HFFc6 (cell line): ENCODE results near the gene MITF. TPM values are rescaled to one million over a fixed set of nuclear protein-coding genes. Genes with fewer than 3 reads are reported as not detected.
A peak's percentile ranks its signal among the peaks of the same experiment; 100 is the strongest.

ENCODE experiments used
- DNase-seq: peaks from one replicate; pipeline ENCODE4 v3.0.0-alpha.2; 2018
- H3K27ac Mint-ChIP-seq: 2 replicates; pipeline ENCODE4 v1.8.0; 2020; ENCODE audit warnings: mild to moderate bottlenecking, mixed read lengths
- H3K27me3 Mint-ChIP-seq: 2 replicates; pipeline ENCODE4 v1.8.0; 2021; ENCODE audit warnings: mild to moderate bottlenecking, moderate library complexity, mixed read lengths; ENCODE audit not compliant: insufficient read depth
- H3K36me3 Mint-ChIP-seq: 2 replicates; pipeline ENCODE4 v1.8.0; 2021; ENCODE audit warnings: low read depth, mixed read lengths
- H3K4me1 Mint-ChIP-seq: 2 replicates; pipeline ENCODE4 v1.8.0; 2020; ENCODE audit warnings: low read depth, mixed read lengths
- H3K4me3 Mint-ChIP-seq: 2 replicates; pipeline ENCODE4 v1.8.0; 2020; ENCODE audit warnings: mild to moderate bottlenecking, moderate library complexity, mixed read lengths
- H3K9me3 Mint-ChIP-seq: 2 replicates; pipeline ENCODE4 v1.8.0; 2020; ENCODE audit warnings: mild to moderate bottlenecking, mixed read lengths
- total RNA-seq, 6 experiments: library from RNA; stranded (reverse); fragmentation: NEBNext Ultra II Directional; extraction: Animal tissue kit (Norgen Biotek cat#: 25700); gene quantifications; 2 replicates in 1 of 6; 3 replicates in 5 of 6; pipeline ENCODE4 v1.2.3, GENCODE V29; 2021
- TF ChIP-seq, protein P1 (sequence below): fragments of 200-600 bp; sonication (generic); IDR thresholded peaks from 2 replicates; pipeline ENCODE4 v1.5.0; 2021; ENCODE audit warnings: antibody characterized with exemption, mild to moderate bottlenecking

MITF gene
- total RNA-seq, 6 experiments from 2014 or later, result 23.3 to 38.2 (median 25.7) TPM

DNA sequence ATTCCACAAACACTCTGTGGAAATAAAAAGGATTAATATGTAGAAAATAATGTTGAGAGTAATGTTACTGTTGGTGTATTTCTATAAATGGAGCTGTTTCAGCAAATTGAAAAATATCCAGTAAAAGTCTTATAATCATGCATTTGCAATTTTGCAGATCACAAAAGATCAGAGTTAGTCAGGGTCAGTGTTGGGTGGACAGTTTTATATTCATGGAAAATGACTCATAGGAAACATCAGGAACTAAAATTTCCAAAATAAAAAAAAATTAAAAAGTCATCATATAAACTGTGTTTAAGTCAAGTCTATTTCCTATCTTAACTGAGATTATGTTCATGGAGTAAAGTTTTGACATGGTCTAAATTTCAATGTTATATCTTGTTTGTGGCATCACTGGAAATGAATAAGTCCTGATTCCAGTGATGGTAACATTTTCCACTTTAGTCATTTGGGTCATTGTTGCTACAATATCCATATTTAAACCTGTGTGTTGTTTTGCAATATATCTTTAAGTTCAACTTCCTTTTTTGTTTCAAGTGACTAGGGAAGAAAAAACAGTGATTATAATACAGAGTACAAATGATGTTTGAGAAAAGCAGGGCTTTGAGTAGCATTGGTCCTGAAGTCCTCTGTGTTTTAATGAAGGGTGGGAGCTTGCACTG, 37.8 kb downstream of the MITF start:
- Mint-ChIP-seq H3K9me3 (no peaks in the 10 kb centered on the region), H3K27me3 (peaks cover 2% of the 10 kb centered on the region), H3K4me3 (peak overlapping the region; percentile 4; the same call in 1 of the 2 replicates), H3K27ac (peak overlapping the region; percentile 17; the same call in 1 of the 2 replicates), H3K36me3 (peaks cover 28% of the 10 kb centered on the region; the same call in 1 of the 2 replicates), H3K4me1 (peaks cover 79% of the 10 kb centered on the region)
- no peak for DNase-seq
- TF ChIP-seq, protein P1, sequence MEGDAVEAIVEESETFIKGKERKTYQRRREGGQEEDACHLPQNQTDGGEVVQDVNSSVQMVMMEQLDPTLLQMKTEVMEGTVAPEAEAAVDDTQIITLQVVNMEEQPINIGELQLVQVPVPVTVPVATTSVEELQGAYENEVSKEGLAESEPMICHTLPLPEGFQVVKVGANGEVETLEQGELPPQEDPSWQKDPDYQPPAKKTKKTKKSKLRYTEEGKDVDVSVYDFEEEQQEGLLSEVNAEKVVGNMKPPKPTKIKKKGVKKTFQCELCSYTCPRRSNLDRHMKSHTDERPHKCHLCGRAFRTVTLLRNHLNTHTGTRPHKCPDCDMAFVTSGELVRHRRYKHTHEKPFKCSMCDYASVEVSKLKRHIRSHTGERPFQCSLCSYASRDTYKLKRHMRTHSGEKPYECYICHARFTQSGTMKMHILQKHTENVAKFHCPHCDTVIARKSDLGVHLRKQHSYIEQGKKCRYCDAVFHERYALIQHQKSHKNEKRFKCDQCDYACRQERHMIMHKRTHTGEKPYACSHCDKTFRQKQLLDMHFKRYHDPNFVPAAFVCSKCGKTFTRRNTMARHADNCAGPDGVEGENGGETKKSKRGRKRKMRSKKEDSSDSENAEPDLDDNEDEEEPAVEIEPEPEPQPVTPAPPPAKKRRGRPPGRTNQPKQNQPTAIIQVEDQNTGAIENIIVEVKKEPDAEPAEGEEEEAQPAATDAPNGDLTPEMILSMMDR, result no peak

DNA sequence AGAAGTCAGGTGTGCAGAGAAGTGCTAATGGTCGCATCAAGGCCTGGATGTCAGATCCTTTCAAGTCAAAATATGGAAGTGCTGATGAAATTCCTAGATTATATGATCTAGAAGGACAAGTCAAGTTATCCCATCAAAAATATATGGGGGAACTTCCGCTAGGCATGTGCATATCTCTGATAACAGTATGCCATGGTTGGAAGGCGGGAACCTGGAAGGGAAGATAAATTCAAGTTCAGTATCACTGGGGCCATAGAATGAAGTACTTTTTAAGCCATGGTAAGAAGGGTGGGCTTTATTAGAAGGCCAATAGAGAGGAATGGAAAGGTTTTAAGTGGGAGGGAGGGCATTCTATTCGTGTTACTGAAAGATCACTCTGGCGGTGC, 38.3 kb downstream of the MITF start:
- Mint-ChIP-seq H3K4me1 (peaks cover 74% of the 10 kb centered on the region), H3K9me3 (no peaks in the 10 kb centered on the region), H3K4me3 (no peak overlapping the region), H3K27ac (no peak overlapping the region; the same call in 1 of the 2 replicates), H3K27me3 (peaks cover 2% of the 10 kb centered on the region), H3K36me3 (peaks cover 28% of the 10 kb centered on the region; the same call in 1 of the 2 replicates)
- TF ChIP-seq, protein P1, result no peak
- DNase-seq, result no peak

DNA sequence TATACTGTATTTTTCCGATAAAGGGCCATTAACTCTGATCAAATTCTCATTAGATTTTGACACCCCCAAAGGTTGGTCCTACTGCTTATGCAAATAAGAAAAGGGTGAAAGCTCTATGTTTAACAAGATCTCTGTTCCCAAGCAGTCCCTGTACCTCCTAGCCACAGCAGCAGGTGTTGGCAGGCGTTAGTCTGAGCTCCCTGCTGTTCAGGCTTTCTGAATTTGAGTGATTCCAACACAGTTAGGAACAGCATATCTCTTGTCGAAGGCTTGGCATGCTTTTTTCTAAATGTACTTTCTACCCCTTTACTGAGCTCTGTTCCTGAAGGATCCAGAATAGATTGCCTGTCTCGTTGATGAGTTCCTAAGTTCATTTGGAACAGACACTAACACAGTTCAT, 42.3 kb downstream of the MITF start:
- Mint-ChIP-seq H3K27ac (no peak overlapping the region), H3K36me3 (peaks cover 17% of the 10 kb centered on the region; the same call in 1 of the 2 replicates), H3K27me3 (peaks cover 2% of the 10 kb centered on the region; the same call in 1 of the 2 replicates), H3K9me3 (no peaks in the 10 kb centered on the region), H3K4me3 (no peak overlapping the region), H3K4me1 (peaks cover 68% of the 10 kb centered on the region)
- TF ChIP-seq, protein P1, result no peak
- DNase-seq, result no peak

DNA sequence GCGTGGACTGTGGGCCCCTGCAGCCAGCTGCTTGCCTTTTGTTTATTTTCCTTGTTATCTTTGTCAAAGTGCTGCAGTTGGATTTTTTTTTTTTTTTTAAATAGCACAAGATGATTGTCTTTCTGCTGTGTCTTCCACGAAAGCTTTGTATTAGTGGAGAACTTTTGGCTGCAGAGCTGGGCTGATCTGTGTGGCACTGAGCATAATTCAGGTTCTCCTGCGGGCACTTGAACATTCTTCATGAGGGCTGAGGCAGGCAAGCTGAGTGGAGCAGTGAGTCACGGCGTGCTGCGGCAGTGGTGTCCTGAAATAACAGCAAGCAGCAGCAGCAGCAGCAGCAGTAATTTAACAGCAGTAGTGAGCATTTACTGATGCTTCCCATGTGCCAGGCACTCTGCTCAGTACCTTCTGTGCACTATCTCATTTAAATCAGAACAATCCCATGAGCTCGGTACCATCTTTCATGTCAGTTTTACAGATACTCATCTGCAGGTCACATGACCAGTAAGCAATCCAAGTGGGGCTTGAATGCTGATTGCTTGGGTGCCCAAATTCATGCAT, 45.8 kb downstream of the MITF start:
- no peaks in the 10 kb centered on the region for H3K9me3 Mint-ChIP-seq
- H3K4me1 Mint-ChIP-seq, result peaks cover 70% of the 10 kb centered on the region
- H3K4me3 Mint-ChIP-seq, result peak overlapping the region; percentile 79

DNA sequence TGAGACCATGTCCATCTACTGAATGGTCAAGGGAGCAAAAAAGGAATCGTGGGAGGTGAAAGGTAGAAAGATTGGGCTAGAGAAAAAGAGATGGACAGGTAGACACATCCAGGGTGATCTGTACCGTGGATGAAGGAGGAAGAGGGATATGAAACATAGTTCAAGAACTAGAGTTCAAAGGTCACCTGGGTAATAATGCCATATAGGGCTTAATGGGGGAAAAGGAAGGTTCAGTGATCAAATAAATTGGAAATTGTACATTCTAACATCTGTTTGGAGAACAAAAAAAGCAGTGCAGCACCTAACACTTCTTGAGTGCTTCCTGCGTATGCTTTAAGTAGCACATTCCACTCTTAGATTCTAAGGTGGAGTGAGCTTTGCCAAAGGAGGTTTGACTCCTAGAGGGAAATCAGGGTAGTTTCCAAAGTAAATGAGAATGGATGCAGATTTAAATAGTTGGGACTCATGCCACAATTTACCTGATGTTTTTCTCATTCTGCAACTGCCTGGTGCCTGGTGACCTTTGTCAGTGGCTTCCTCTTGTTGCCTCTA, 46.6 kb downstream of the MITF start:
- TF ChIP-seq, protein P1, result 0 out of 2 replicates have a peak, but pooled peaks have one; percentile 8
- H3K36me3 Mint-ChIP-seq, result peaks cover 11% of the 10 kb centered on the region
- no peak for DNase-seq
- no peaks in the 10 kb centered on the region for H3K9me3 Mint-ChIP-seq
- no peak overlapping the region for H3K4me3 Mint-ChIP-seq
- peaks cover 70% of the 10 kb centered on the region for H3K4me1 Mint-ChIP-seq
- peak overlapping the region; percentile 87 for H3K27ac Mint-ChIP-seq
- H3K27me3 Mint-ChIP-seq, result no peaks in the 10 kb centered on the region

More for the DNA sequence above, 45.8 kb downstream of the MITF start:
- peak; percentile 91 for DNase-seq
- TF ChIP-seq, protein P1, result no peak
- Mint-ChIP-seq H3K27me3 (no peaks in the 10 kb centered on the region), H3K27ac (peak overlapping the region; percentile 87), H3K36me3 (peaks cover 11% of the 10 kb centered on the region)
